Gastroesophageal sphincter (tissue), 3 donors: ENCODE data around the gene COX6A1.

ENCODE experiments used
- CTCF ChIP-seq, 4 experiments: fragments of 200-600 bp in 2 of 4; fragments of 450-650 bp in 2 of 4; sonication (generic) in 1 of 4; IDR thresholded peaks; one replicate each; pipeline ENCODE4 v1.5.1; 2017 to 2019; ENCODE audit warnings: antibody characterized with exemption in 4 of 4, mild to moderate bottlenecking in 2 of 4, moderate library complexity in 2 of 4
- EP300 ChIP-seq: sonication (generic); formaldehyde crosslinking; IDR thresholded peaks from one replicate; pipeline ENCODE4 v1.6.1; 2017; ENCODE audit warnings: antibody characterized with exemption, mild to moderate bottlenecking
- POLR2A ChIP-seq, 2 donors: fragments of 450-650 bp; IDR thresholded peaks; one replicate each; pipeline ENCODE4 v1.6.1; 2017; ENCODE audit warnings: antibody characterized with exemption in 2 of 2, mild to moderate bottlenecking in 2 of 2, moderate library complexity in 1 of 2

- TF ChIP-seq EP300 (no peak), CTCF (IDR thresholded peaks at IDR 0.05) (no peak), POLR2A (IDR thresholded peaks at IDR 0.05) (no peak)
Observed at GRCh38 chr12:120402217-120402616, 35.7 kb upstream of the COX6A1 start.
